ENCODE results near the gene TBC1D25.

DNA sequence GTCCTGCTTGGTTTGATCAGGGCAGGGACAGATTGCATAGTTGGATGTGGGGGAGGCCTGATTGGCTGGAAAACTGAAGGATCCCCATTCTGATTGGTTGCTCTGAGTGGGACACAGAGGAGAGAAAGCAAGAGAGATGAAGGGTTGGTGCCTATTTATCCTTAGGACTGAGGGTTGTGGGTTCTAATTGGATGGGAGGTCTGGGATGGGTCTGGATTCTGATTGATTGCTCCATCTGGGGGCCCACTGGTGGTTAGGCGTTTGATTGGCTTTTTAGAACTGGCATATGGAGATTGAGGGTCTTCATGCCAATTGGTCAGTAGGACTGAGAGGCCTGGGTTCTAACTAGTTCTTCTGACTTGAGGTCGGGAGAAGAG is 18.6 kb upstream of the TBC1D25 start:
- TF ChIP-seq, protein P1, sequence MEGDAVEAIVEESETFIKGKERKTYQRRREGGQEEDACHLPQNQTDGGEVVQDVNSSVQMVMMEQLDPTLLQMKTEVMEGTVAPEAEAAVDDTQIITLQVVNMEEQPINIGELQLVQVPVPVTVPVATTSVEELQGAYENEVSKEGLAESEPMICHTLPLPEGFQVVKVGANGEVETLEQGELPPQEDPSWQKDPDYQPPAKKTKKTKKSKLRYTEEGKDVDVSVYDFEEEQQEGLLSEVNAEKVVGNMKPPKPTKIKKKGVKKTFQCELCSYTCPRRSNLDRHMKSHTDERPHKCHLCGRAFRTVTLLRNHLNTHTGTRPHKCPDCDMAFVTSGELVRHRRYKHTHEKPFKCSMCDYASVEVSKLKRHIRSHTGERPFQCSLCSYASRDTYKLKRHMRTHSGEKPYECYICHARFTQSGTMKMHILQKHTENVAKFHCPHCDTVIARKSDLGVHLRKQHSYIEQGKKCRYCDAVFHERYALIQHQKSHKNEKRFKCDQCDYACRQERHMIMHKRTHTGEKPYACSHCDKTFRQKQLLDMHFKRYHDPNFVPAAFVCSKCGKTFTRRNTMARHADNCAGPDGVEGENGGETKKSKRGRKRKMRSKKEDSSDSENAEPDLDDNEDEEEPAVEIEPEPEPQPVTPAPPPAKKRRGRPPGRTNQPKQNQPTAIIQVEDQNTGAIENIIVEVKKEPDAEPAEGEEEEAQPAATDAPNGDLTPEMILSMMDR (conservative IDR thresholded peaks at IDR 0.05; ENCODE audit: low read depth, low read length) = no peak
- TF ChIP-seq POLR2A (IDR thresholded peaks at IDR 0.05; ENCODE audit: low read depth, low read length) (no peak), RAD21 (IDR thresholded peaks at IDR 0.05; ENCODE audit: low read length) (no peak), MAZ (IDR thresholded peaks at IDR 0.05; ENCODE audit: borderline replicate concordance, low read depth, low read length) (no peak), SMC3 (IDR thresholded peaks at IDR 0.05; ENCODE audit: low read depth, low read length) (no peak), NFE2L2 (IDR thresholded peaks at IDR 0.05; ENCODE audit: low read depth, low read length) (no peak), CEBPB (IDR thresholded peaks at IDR 0.05; ENCODE audit: low read depth, low read length) (no peak), BHLHE40 (IDR thresholded peaks at IDR 0.05; ENCODE audit: low read depth, low read length) (no peak), FOS (IDR thresholded peaks at IDR 0.05; ENCODE audit: low read depth, low read length) (no peak), RFX5 (IDR thresholded peaks at IDR 0.05; ENCODE audit: low read depth, low read length) (no peak), CHD1 (IDR thresholded peaks at IDR 0.05; ENCODE audit: low read depth, low read length) (no peak)
- TF ChIP-seq, protein P2, sequence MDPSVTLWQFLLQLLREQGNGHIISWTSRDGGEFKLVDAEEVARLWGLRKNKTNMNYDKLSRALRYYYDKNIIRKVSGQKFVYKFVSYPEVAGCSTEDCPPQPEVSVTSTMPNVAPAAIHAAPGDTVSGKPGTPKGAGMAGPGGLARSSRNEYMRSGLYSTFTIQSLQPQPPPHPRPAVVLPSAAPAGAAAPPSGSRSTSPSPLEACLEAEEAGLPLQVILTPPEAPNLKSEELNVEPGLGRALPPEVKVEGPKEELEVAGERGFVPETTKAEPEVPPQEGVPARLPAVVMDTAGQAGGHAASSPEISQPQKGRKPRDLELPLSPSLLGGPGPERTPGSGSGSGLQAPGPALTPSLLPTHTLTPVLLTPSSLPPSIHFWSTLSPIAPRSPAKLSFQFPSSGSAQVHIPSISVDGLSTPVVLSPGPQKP (IDR thresholded peaks at IDR 0.05; ENCODE audit: borderline replicate concordance, low read depth, low read length) = no peak
- TF ChIP-seq, protein P3, sequence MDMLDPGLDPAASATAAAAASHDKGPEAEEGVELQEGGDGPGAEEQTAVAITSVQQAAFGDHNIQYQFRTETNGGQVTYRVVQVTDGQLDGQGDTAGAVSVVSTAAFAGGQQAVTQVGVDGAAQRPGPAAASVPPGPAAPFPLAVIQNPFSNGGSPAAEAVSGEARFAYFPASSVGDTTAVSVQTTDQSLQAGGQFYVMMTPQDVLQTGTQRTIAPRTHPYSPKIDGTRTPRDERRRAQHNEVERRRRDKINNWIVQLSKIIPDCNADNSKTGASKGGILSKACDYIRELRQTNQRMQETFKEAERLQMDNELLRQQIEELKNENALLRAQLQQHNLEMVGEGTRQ (IDR thresholded peaks at IDR 0.05; ENCODE audit: low read depth, low read length) = no peak

Data from IMR-90 (cell line).